NOMO-1 (cell line): ENCODE results near the gene RPL39.
"Not testable (repeated sequence)": the region's sequence is repeated elsewhere in the genome, so short reads cannot be mapped to it uniquely, and the experiment has no call there.

Experiments used
- DNase-seq, 2 experiments: peaks; one replicate each; lab custom pipeline; 2025; ENCODE audit not compliant: unreplicated experiment in 2 of 2; lab: John Stamatoyannopoulos, UW

Gene RPL39

GRCh38 chrX:119763836-119764387 is 27.5 kb downstream of the RPL39 start:
- no peak for DNase-seq

GRCh38 chrX:119763181-119763580 is 28.2 kb downstream of the RPL39 start:
- DNase-seq: no peak

- DNase-seq: no peak
These were observed 28.7 kb downstream of the RPL39 start for GRCh38 chrX:119762718-119763117.

- no peak for DNase-seq
These were observed 31.2 kb downstream of the RPL39 start for GRCh38 chrX:119760026-119760877.

- DNase-seq: no peak
These were observed 32.1 kb downstream of the RPL39 start for GRCh38 chrX:119759248-119759766.

GRCh38 chrX:119758731-119759247 is 32.6 kb downstream of the RPL39 start:
- DNase-seq: no peak

- DNase-seq: peak; percentile 25 to 64
These were observed 33.3 kb downstream of the RPL39 start, which contains the start of gene SOWAHD for GRCh38 chrX:119757979-119758730. SOWAHD (plus strand) TSS chrX:119758588; CDS start chrX:119758668, 80 bp downstream.

GRCh38 chrX:119757646-119757978 is 33.8 kb downstream of the RPL39 start:
- no peak for DNase-seq

GRCh38 chrX:119756926-119757635 is 34.3 kb downstream of the RPL39 start:
- DNase-seq: no peak

GRCh38 chrX:119755981-119756533 is 35.4 kb downstream of the RPL39 start:
- DNase-seq: peak; percentile 49 to 78

- DNase-seq: peak; percentile 27 to 68
These were observed 37.7 kb downstream of the RPL39 start for GRCh38 chrX:119753639-119754257.

- DNase-seq: no peak
These were observed 38.4 kb downstream of the RPL39 start for GRCh38 chrX:119753001-119753400.

- not testable (repeated sequence) for DNase-seq
These were observed 40.7 kb downstream of the RPL39 start for GRCh38 chrX:119750751-119751150.

- DNase-seq: not testable (repeated sequence)
These were observed 41.3 kb downstream of the RPL39 start for GRCh38 chrX:119750131-119750530.

- DNase-seq: no peak
These were observed 46.1 kb downstream of the RPL39 start for GRCh38 chrX:119745283-119745848.

- no peak for DNase-seq
These were observed 52.7 kb downstream of the RPL39 start for GRCh38 chrX:119738742-119739141.
